Thoracic aorta (tissue), 2 donors: ENCODE data around the gene SOD3. TPM values are rescaled to one million over a fixed set of nuclear protein-coding genes. Genes with fewer than 3 reads are reported as not detected.

Experiments
- ATAC-seq: fragments of 150-250 bp; one replicate; pipeline ENCODE4 v1.8.0; 2017; ENCODE audit warnings: low read depth; ENCODE audit not compliant: insufficient number of reproducible peaks, low FRiP score
- DNase-seq: peaks from one replicate; pipeline ENCODE4 v3.0.0-alpha.2; 2020; ENCODE audit warnings: low spot score
- H3K27ac ChIP-seq, 2 donors: fragments of 200-600 bp; sonication (generic); 1 replicate in 1 of 2; 2 replicates in 1 of 2; pipeline ENCODE4 v1.5.1; 2016; ENCODE audit warnings: mild to moderate bottlenecking in 2 of 2, moderate library complexity in 2 of 2
- H3K27me3 ChIP-seq: fragments of 200-600 bp; sonication (generic); replicated peaks from 2 replicates; pipeline ENCODE4 v1.6.0; 2016; ENCODE audit warnings: mild to moderate bottlenecking; ENCODE audit not compliant: insufficient read depth
- H3K36me3 ChIP-seq: fragments of 200-600 bp; sonication (generic); one replicate; pipeline ENCODE4 v1.5.1; 2016
- H3K4me1 ChIP-seq, 2 donors: fragments of 200-600 bp; sonication (generic); 1 replicate in 1 of 2; 2 replicates in 1 of 2; pipeline versions ENCODE4 v1.5.1 to v1.6.0; 2016; ENCODE audit warnings: low read depth in 2 of 2, mild to moderate bottlenecking in 1 of 2; ENCODE audit not compliant: control insufficient read depth in 1 of 2
- H3K4me3 ChIP-seq: fragments of 200-600 bp; sonication (generic); 2 replicates; pipeline ENCODE4 v1.5.1; 2016; ENCODE audit warnings: mild to moderate bottlenecking
- H3K9me3 ChIP-seq: fragments of 200-600 bp; sonication (generic); 2 replicates; pipeline ENCODE4 v1.5.1; 2016
- CTCF ChIP-seq: fragments of 200-600 bp; sonication (generic); IDR thresholded peaks from one replicate; pipeline ENCODE4 v1.5.1; 2019; ENCODE audit warnings: antibody characterized with exemption
- total RNA-seq, 2 donors: library from RNA; depleted of rRNA; stranded (reverse); fragments of >200 nt; gene quantifications; one replicate each; pipeline versions ENCODE4 v1.1.0 to v1.2.3, GENCODE V29; 2016

Gene SOD3
- total RNA-seq, 2 donors from 2014 or later: 549 to 743 TPM

GRCh38 chr4:24835696-24836095, 40.3 kb downstream of the SOD3 start:
- TF ChIP-seq CTCF: no peak
- Histone ChIP-seq H3K4me3 (no peak overlapping the region), H3K4me1 (peaks cover 9 to 49% of the 10 kb centered on the region in 2 donors), H3K36me3 (peaks cover 7% of the 10 kb centered on the region), H3K27ac (no peak overlapping the region), H3K27me3 (no peaks in the 10 kb centered on the region), H3K9me3 (no peaks in the 10 kb centered on the region)
- ATAC-seq (no peak), DNase-seq (no peak)

GRCh38 chr4:24836661-24837242, 41.4 kb downstream of the SOD3 start:
- TF ChIP-seq CTCF: no peak
- no peaks in the 10 kb centered on the region for H3K27me3 ChIP-seq
- no peaks in the 10 kb centered on the region for H3K36me3 ChIP-seq
- peak overlapping the region in 1 of 2 donors; percentile 43 for H3K27ac ChIP-seq
- H3K4me3 ChIP-seq: no peak overlapping the region
- peaks cover 9 to 60% of the 10 kb centered on the region in 2 donors for H3K4me1 ChIP-seq
- ATAC-seq (no peak), DNase-seq (no peak)
- H3K9me3 ChIP-seq: no peaks in the 10 kb centered on the region

- Histone ChIP-seq H3K27ac (peak overlapping the region; percentile 40 to 43), H3K27me3 (no peaks in the 10 kb centered on the region), H3K9me3 (no peaks in the 10 kb centered on the region), H3K36me3 (no peaks in the 10 kb centered on the region), H3K4me1 (peaks cover 9 to 62% of the 10 kb centered on the region in 2 donors), H3K4me3 (no peak overlapping the region)
- TF ChIP-seq CTCF: no peak
- DNase-seq (no peak), ATAC-seq (no peak)
These were observed 42.0 kb downstream of the SOD3 start for GRCh38 chr4:24837336-24837735.

DNA sequence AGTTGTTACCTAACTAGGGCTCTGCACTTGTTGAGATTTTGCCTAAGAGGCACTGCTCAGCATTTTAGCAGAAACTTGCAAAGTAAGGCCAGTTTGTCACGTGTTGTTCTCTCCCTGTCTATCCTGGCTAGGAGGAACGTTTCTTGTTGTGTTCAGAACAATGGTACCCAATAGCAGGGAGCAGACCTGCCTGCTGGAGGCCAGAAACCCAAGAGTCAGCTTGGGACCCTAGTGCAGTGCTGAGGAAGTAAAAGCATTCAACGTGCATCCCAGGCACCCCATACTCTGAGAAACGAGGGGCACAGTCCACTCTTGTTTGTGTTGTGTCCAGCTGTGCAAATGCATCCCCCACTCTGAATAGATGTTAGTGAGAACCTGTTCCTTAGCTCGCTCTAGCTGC, 42.4 kb downstream of the SOD3 start:
- Histone ChIP-seq H3K4me1 (peaks cover 9 to 58% of the 10 kb centered on the region in 2 donors), H3K27ac (peak overlapping the region in 1 of 2 donors; percentile 59), H3K9me3 (no peaks in the 10 kb centered on the region), H3K36me3 (no peaks in the 10 kb centered on the region), H3K27me3 (no peaks in the 10 kb centered on the region), H3K4me3 (no peak overlapping the region)
- no peak for TF ChIP-seq CTCF
- ATAC-seq: no peak
- DNase-seq: no peak

DNA sequence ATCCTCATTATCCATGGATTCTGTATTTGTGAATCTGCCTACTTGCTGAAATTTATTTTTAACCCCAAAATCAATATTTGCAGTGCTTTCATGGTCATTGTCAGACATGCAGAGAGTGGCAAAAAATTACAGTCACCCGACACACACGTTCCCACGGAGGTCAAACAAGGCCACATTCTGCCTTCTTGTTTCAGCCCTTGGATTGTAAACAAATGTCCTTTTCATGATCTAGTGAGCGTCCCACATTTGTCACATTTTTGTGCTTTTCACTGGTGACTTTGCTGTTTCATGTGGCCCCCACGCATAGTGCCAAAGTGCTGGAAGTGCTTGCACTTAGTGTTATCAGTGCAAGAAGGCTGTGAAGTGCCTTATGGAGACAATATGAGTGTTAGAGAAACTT, 45.0 kb downstream of the SOD3 start:
- ATAC-seq: no peak
- Histone ChIP-seq H3K9me3 (no peaks in the 10 kb centered on the region), H3K36me3 (no peaks in the 10 kb centered on the region), H3K4me1 (peaks cover 9 to 51% of the 10 kb centered on the region in 2 donors), H3K27ac (peak overlapping the region in 1 of 2 donors; percentile 49), H3K4me3 (no peak overlapping the region), H3K27me3 (no peaks in the 10 kb centered on the region)
- DNase-seq: no peak
- no peak for TF ChIP-seq CTCF
